Activated naive CD4-positive, alpha-beta T cell treated with anti-CD3 and anti-CD28 coated beads, Interleukin-2, amount 10 ng/mL, durations not matched to agents 7 days and 5 days (primary cell): ENCODE data around the gene TRIO.

Experiments
- CTCF ChIA-PET: fragments of 350-600 bp; sonication (Branson Sonifier 250); formaldehyde crosslinking; loops from one replicate; lab custom pipeline; 2021; ENCODE audit warnings: antibody characterized with exemption; lab: Charles Lee
- DNase-seq: peaks from one replicate; pipeline ENCODE4 v3.0.0-alpha.2; 2020
- H3K27ac Mint-ChIP-seq: one replicate; pipeline ENCODE4 v1.8.0; 2021; ENCODE audit warnings: mild to moderate bottlenecking, moderate library complexity, mixed read lengths
- H3K27me3 Mint-ChIP-seq: one replicate; pipeline ENCODE4 v1.8.0; 2021; ENCODE audit warnings: mild to moderate bottlenecking, mixed read lengths
- H3K36me3 Mint-ChIP-seq: one replicate; pipeline ENCODE4 v1.8.0; 2021; ENCODE audit warnings: mixed read lengths
- H3K4me1 Mint-ChIP-seq: one replicate; pipeline ENCODE4 v1.8.0; 2021; ENCODE audit warnings: mixed read lengths
- H3K4me3 Mint-ChIP-seq: one replicate; pipeline ENCODE4 v1.8.0; 2021; ENCODE audit warnings: mild to moderate bottlenecking, moderate library complexity, mixed read lengths
- H3K9me3 Mint-ChIP-seq: one replicate; pipeline ENCODE4 v1.8.0; 2021; ENCODE audit warnings: mixed read lengths

The TRIO gene

GRCh38 chr5:14365831-14366430 lies 222.8 kb downstream of the TRIO start:
- Mint-ChIP-seq H3K9me3 (no peaks in the 10 kb centered on the region), H3K4me1 (peaks cover 63% of the 10 kb centered on the region), H3K27me3 (peaks cover 12% of the 10 kb centered on the region), H3K27ac (peak overlapping the region; percentile 89), H3K36me3 (no peaks in the 10 kb centered on the region), H3K4me3 (peak overlapping the region; percentile 66)
- DNase-seq, result peak; percentile 48
- CTCF ChIA-PET, result interaction anchor here (0.6 to 14.9 kb wide), 9 partner anchors 12 to 290 kb away, joined by 3 to 240 read pairs (median 3); no protein-coding TSS in a partner anchor

DNA sequence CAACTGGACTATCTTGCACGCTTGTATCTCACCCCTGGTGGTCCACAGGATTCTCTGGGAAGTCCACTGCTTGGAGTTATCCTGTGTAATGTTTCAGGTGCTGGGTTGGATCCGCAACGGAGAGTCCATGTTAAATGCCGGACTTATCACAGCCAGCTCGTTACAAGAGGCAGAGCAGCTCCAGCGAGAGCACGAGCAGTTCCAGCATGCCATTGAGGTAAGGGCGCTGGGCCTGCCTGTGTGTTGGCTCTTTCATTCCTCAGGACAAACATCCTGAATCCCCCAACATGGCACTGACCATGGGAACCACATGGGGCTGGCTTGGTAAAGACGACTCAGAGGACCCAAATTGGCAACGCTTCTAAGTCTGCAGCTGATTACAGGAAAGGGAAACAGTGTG lies 223.6 kb downstream of the TRIO start:
- Mint-ChIP-seq H3K27ac (peak overlapping the region; percentile 89), H3K4me3 (peak overlapping the region; percentile 66), H3K36me3 (no peaks in the 10 kb centered on the region), H3K9me3 (no peaks in the 10 kb centered on the region), H3K4me1 (peaks cover 63% of the 10 kb centered on the region), H3K27me3 (peaks cover 12% of the 10 kb centered on the region)
- CTCF ChIA-PET, result interaction anchor here (0.6 to 14.9 kb wide), 6 partner anchors 13 to 281 kb away, joined by 3 to 240 read pairs (median 8); no protein-coding TSS in a partner anchor
- no peak for DNase-seq

DNA sequence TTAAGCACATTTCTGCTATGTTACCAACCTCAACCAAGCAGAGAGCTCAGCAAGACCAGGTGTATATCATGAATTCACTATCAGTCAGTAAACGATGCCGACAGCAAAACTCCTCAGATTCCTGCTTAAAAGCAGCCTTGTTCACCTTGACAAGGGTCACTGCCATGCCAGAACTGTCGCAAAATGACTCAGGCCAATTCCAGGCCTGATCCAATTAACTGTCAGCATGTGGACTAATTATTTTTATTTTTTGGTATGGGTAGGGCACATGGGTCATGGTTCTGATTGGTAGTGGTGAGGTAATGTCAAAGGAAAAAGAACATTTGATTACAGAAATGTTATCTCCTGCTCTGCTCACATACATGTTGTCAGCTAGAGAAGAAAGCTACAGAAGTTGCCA lies 224.2 kb downstream of the TRIO start:
- H3K27me3 Mint-ChIP-seq, result peaks cover 12% of the 10 kb centered on the region
- no peaks in the 10 kb centered on the region for H3K36me3 Mint-ChIP-seq
- CTCF ChIA-PET, result interaction anchor here (0.6 to 14.9 kb wide), 3 partner anchors 32 to 300 kb away, joined by 3 to 240 read pairs (median 26); no protein-coding TSS in a partner anchor
- peaks cover 63% of the 10 kb centered on the region for H3K4me1 Mint-ChIP-seq
- DNase-seq, result no peak
- peak overlapping the region; percentile 12 for H3K4me3 Mint-ChIP-seq
- no peaks in the 10 kb centered on the region for H3K9me3 Mint-ChIP-seq
- H3K27ac Mint-ChIP-seq, result peak overlapping the region; percentile 89

DNA sequence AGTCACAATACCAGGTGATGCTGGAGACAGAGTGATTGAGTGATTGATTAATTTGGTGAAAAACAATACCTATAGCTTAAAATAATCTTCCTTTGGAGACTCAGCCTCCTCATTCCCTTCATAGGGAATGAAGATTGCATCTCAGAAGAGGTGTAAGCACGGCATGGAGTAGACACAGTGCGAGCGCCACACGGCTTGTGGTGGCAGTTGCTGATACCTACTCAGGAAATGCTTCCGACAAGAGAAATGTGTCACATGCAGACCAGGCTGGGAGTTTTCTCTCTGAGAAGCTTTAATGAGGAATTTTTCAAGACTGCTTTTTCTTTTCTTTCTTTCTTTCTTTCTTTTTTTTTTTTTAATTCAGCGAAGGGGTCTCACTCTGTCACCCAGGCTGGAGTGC lies 226.6 kb downstream of the TRIO start:
- no peaks in the 10 kb centered on the region for H3K36me3 Mint-ChIP-seq
- CTCF ChIA-PET, result interaction anchor here (0.7 to 3.0 kb wide), 3 partner anchors 26 to 279 kb away, joined by 3 to 15 read pairs (median 8); no protein-coding TSS in a partner anchor
- H3K4me1 Mint-ChIP-seq, result peaks cover 54% of the 10 kb centered on the region
- no peak overlapping the region for H3K4me3 Mint-ChIP-seq
- H3K27ac Mint-ChIP-seq, result no peak overlapping the region
- peaks cover 16% of the 10 kb centered on the region for H3K27me3 Mint-ChIP-seq
- no peaks in the 10 kb centered on the region for H3K9me3 Mint-ChIP-seq
- no peak for DNase-seq

- no peak for DNase-seq
- H3K27ac Mint-ChIP-seq, result no peak overlapping the region
- no peak overlapping the region for H3K4me3 Mint-ChIP-seq
- peaks cover 16% of the 10 kb centered on the region for H3K27me3 Mint-ChIP-seq
- no peaks in the 10 kb centered on the region for H3K36me3 Mint-ChIP-seq
- no peaks in the 10 kb centered on the region for H3K9me3 Mint-ChIP-seq
- CTCF ChIA-PET, result interaction anchor here (1.5 to 3.0 kb wide), 2 partner anchors 29 to 278 kb away, joined by 8 to 15 read pairs; no protein-coding TSS in a partner anchor
- peaks cover 48% of the 10 kb centered on the region for H3K4me1 Mint-ChIP-seq
Observed at GRCh38 chr5:14370386-14370785, 227.2 kb downstream of the TRIO start.

DNA sequence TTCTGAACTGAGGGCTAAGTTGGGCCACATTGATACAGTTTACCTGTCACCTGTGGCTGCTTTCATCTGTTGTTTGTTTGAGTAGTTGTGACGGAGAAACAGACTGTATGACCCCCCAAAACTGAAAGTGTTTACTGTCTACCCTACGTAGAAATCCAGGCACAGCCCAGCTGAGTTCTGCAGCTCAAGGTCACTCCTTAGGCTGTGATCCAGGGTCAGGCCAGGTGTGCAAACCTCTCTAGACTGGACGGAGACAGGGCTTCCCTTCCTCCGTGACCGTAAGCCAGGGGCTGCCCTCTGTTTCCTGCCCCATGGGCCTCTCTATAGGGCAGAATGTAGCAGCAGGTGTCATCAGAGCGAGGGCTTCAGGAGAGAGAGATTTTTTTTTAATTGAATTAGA lies 230.5 kb downstream of the TRIO start:
- Mint-ChIP-seq H3K27ac (no peak overlapping the region), H3K27me3 (peaks cover 28% of the 10 kb centered on the region), H3K4me1 (peaks cover 17% of the 10 kb centered on the region), H3K4me3 (no peak overlapping the region), H3K36me3 (no peaks in the 10 kb centered on the region), H3K9me3 (no peaks in the 10 kb centered on the region)
- CTCF ChIA-PET, result no interaction called here
- no peak for DNase-seq

DNA sequence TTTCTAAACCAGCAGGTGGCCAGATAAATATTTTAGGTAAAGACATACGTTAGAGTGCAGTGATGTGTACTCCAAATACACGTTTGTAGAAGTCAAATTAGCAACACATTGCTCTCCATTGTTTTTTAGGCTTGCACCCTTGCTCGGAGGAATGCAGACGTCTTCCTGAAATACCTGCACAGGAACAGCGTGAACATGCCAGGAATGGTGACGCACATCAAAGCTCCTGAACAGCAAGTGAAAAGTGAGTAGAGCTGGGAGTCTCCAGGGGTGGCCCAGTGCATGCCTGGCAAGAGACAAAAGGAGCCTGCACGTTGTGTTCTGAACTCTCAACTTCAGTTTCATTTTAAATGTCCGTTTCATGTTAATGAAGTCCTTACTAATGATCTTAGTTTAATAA lies 231.0 kb downstream of the TRIO start:
- CTCF ChIA-PET, result interaction anchor here (0.6 kb wide), 2 partner anchors 67 to 366 kb away, joined by 3 read pairs; no protein-coding TSS in a partner anchor
- DNase-seq, result no peak
- no peaks in the 10 kb centered on the region for H3K36me3 Mint-ChIP-seq
- H3K27me3 Mint-ChIP-seq, result peaks cover 29% of the 10 kb centered on the region
- H3K4me1 Mint-ChIP-seq, result peaks cover 12% of the 10 kb centered on the region
- no peaks in the 10 kb centered on the region for H3K9me3 Mint-ChIP-seq
- no peak overlapping the region for H3K4me3 Mint-ChIP-seq
- no peak overlapping the region for H3K27ac Mint-ChIP-seq

DNA sequence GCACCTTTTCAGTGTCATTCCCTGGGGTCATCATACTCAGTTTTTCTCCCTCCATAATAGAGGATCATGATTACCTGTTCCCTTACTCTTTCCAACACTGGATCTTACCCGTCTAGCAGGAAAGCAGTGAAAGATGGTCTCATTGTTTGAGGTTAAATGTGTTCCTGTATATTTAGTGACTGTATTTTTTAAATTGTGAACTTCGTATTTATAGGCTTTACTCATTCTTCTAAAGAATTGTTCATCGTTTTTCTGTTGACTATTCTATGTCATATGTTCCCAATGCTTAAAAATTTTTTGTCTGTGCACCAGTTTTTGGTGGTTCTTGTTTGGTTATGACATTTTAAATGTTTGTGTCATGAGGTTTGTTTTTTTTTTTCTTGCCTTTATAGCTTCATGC lies 233.6 kb downstream of the TRIO start:
- H3K36me3 Mint-ChIP-seq, result no peaks in the 10 kb centered on the region
- H3K27ac Mint-ChIP-seq, result no peak overlapping the region
- no peaks in the 10 kb centered on the region for H3K4me1 Mint-ChIP-seq
- peaks cover 25% of the 10 kb centered on the region for H3K27me3 Mint-ChIP-seq
- CTCF ChIA-PET, result interaction anchor here (0.9 kb wide), 1 partner anchor 272 kb away, joined by 3 read pairs; no protein-coding TSS in a partner anchor
- DNase-seq, result no peak
- H3K4me3 Mint-ChIP-seq, result no peak overlapping the region
- H3K9me3 Mint-ChIP-seq, result no peaks in the 10 kb centered on the region

DNA sequence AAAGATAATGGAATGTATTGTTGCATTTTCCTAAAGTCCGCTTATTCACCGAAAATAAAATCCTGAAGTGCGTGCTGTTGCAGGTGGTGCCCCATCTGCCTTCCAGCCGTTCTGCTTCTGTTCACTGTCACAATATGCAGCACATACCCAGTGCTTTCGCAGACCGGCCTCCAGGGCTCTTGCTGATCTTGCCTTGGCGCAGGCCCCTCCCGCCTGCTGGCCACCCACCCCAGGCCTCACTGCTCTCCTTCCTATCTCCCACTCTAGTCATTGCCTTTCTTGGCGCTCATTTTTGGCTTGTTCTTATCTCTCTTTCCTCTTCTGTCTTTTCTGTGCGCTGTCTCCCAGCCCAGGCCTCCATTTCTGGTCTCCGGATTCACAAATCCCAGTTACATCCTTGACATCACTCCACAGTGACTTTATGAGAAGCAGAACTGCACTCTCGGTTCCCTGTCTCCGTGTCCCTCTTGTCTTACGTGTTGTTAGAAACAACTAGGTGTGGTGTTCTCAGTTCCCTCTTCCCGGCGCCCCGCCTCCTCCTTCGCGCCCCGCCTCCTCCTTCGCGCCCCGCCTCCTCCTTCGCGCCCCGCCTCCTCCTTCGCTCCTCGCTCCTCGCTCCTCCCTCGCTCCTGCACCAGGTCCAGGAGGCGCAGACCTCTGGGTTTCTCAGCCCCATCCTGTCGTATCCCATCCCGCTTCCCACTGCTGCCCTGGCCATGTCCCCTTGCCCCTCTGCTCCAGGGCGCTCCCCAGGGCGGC lies 236.8 kb downstream of the TRIO start:
- CTCF ChIA-PET, result no interaction called here
- Mint-ChIP-seq H3K9me3 (no peaks in the 10 kb centered on the region), H3K36me3 (no peaks in the 10 kb centered on the region), H3K4me1 (peaks cover 2% of the 10 kb centered on the region), H3K27ac (no peak overlapping the region), H3K27me3 (peaks cover 26% of the 10 kb centered on the region), H3K4me3 (no peak overlapping the region)
- DNase-seq, result no peak

DNA sequence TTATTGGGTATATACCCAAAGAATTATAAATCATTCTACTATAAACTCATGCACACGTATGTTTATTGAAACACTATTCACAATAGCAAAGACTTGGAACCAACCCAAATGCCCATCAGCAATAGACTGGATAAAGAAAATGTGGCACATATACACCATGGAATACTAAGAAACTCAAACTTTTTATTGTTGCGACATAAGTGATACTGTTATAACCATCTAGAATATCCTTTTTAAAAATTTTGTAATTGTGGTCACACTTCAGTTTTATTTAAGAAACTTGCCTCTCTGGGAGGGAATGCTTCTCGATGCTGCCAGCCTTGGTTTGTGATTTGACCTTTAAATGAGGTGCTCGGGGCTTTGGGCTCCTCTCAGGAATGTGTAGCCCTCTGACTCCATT lies 237.6 kb downstream of the TRIO start:
- Mint-ChIP-seq H3K36me3 (no peaks in the 10 kb centered on the region), H3K4me3 (no peak overlapping the region), H3K27ac (no peak overlapping the region), H3K4me1 (peaks cover 6% of the 10 kb centered on the region), H3K9me3 (no peaks in the 10 kb centered on the region), H3K27me3 (peaks cover 23% of the 10 kb centered on the region)
- CTCF ChIA-PET, result no interaction called here
- no peak for DNase-seq

GRCh38 chr5:14382640-14383039 lies 239.5 kb downstream of the TRIO start:
- no peak for DNase-seq
- Mint-ChIP-seq H3K4me3 (no peak overlapping the region), H3K27ac (no peak overlapping the region), H3K4me1 (peaks cover 6% of the 10 kb centered on the region), H3K9me3 (no peaks in the 10 kb centered on the region), H3K36me3 (no peaks in the 10 kb centered on the region), H3K27me3 (peaks cover 32% of the 10 kb centered on the region)
- CTCF ChIA-PET, result interaction anchor here (1.1 to 2.4 kb wide), 2 partner anchors 17 to 266 kb away, joined by 3 to 9 read pairs; no protein-coding TSS in a partner anchor

DNA sequence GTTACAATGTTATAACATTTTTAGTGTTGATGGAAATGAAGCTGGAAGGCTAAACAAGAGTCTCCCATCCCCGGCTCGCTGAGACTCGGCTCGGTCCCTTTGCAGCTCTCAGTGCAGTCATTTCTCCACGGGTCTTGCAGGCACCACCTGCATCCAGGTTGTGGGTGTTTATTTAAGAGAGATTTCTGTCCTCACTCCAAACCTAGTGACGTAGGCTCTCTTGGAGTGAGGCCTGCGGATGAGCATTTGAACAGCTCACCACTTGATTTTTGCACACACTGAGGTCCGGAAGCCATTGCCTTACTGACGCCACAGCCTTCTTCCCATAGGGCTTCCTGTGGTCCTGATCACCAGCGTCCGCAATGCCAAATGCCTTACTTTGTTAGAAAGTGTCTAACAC lies 240.8 kb downstream of the TRIO start:
- Mint-ChIP-seq H3K27me3 (peaks cover 25% of the 10 kb centered on the region), H3K27ac (no peak overlapping the region), H3K4me1 (peaks cover 6% of the 10 kb centered on the region), H3K36me3 (no peaks in the 10 kb centered on the region), H3K9me3 (no peaks in the 10 kb centered on the region), H3K4me3 (no peak overlapping the region)
- DNase-seq, result no peak
- CTCF ChIA-PET, result interaction anchor here (1.1 to 2.4 kb wide), 2 partner anchors 19 to 265 kb away, joined by 3 to 9 read pairs; no protein-coding TSS in a partner anchor

DNA sequence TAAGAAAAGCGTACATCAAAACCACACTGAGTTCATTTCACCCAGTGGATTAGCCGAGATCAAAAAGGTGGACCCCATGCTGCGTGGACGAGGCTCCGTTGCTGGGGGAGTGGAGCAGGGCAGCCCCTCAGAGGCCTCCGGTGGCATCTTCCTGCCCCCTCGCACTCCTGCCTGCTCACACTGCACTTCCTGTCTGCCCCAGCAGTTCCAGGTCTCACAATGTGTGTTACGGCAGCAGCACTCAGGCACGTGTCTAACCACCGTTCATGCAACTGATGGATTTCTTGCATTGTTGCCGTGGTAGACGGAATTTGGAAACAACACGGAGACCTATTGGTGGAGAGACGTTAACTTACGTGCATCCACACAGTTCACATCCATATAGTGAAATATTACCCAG lies 241.9 kb downstream of the TRIO start:
- H3K27me3 Mint-ChIP-seq, result peaks cover 20% of the 10 kb centered on the region
- H3K9me3 Mint-ChIP-seq, result no peaks in the 10 kb centered on the region
- peaks cover 6% of the 10 kb centered on the region for H3K4me1 Mint-ChIP-seq
- H3K27ac Mint-ChIP-seq, result no peak overlapping the region
- CTCF ChIA-PET, result interaction anchor here (1.5 to 2.4 kb wide), 2 partner anchors 11 to 264 kb away, joined by 5 to 9 read pairs; no protein-coding TSS in a partner anchor
- H3K4me3 Mint-ChIP-seq, result no peak overlapping the region
- DNase-seq, result no peak
- no peaks in the 10 kb centered on the region for H3K36me3 Mint-ChIP-seq

DNA sequence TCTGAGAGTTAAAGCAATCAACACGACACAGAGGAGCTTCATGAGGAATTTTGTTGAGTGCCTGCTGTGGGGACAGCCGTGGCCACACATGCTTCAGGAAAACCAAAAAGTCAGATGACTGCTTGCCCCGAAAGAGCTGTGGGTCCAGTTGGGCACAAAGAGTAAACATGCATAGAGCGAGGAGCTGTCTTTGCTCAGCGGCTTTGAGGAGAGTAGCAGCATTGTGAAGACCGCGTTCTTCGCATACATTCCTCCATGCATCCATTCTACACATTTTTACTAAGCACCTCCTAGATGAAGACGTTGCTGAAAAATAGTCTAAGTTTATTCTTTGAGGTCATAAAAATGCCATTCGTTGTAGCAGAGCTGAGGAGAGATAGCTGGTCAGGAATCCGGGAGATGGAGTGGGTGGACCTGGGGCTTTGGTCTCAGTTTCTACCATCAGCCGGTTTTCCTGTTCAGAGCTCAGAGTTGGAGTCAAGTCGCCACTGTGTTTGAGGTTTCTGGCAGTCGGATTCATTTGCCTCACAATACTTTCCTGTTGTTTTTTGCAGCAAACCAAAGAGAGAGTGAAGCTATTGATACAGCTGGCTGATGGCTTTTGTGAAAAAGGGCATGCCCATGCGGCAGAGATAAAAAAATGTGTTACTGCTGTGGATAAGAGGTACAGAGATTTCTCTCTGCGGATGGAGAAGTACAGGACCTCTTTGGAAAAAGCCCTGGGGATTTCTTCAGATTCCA lies 243.9 kb downstream of the TRIO start:
- Mint-ChIP-seq H3K9me3 (no peaks in the 10 kb centered on the region), H3K27ac (no peak overlapping the region), H3K36me3 (peaks cover 2% of the 10 kb centered on the region), H3K4me3 (no peak overlapping the region), H3K27me3 (peaks cover 17% of the 10 kb centered on the region), H3K4me1 (peaks cover 6% of the 10 kb centered on the region)
- no peak for DNase-seq
- CTCF ChIA-PET, result interaction anchor here (0.7 to 1.1 kb wide), 3 partner anchors 12 to 258 kb away, joined by 3 read pairs; no protein-coding TSS in a partner anchor
